ENCODE measurements around the gene SV2C. TPM values are rescaled to one million over a fixed set of nuclear protein-coding genes. Genes with fewer than 3 reads are reported as not detected.

Gene SV2C
- total and polyA plus RNA-seq, 2 donors from 2014 or later, result 0.13 TPM; not detected in 1

GRCh38 chr5:76187386-76187785, 104.2 kb downstream of the SV2C start:
- no peak for TF ChIP-seq CTCF (IDR thresholded peaks at IDR 0.05; ENCODE audit: borderline replicate concordance, extremely low read depth, insufficient read depth)
- intact Hi-C loops (cut with DNase I), result no loop called here

GRCh38 chr5:76190356-76190755, 107.2 kb downstream of the SV2C start:
- Histone ChIP-seq H3K36me3 (ENCODE audit: control insufficient read depth in 2 of 3, insufficient read depth in 3 of 3, low read length in 3 of 3) (no peaks in the 10 kb centered on the region), H3K4me1 (ENCODE audit: control insufficient read depth in 2 of 3, insufficient read depth in 2 of 3, low read depth in 1 of 3, low read length in 3 of 3) (no peaks in the 10 kb centered on the region), H3K27me3 (ENCODE audit: control insufficient read depth, insufficient read depth, low read length) (no peaks in the 10 kb centered on the region), H3K27ac (ENCODE audit: low read depth in 2 of 2, low read length in 2 of 2) (no peak overlapping the region), H3K9me3 (ENCODE audit: control insufficient read depth in 2 of 3, insufficient read depth in 1 of 3, low read length in 3 of 3) (no peaks in the 10 kb centered on the region), H3K9ac (ENCODE audit: low read length in 3 of 3) (no peak overlapping the region), H3K4me3 (ENCODE audit: low read length in 3 of 3) (no peak overlapping the region)
- no peak for FAIRE-seq
- no peak for DNase-seq
- TF ChIP-seq CTCF (IDR thresholded peaks at IDR 0.05; ENCODE audit: borderline replicate concordance, extremely low read depth, insufficient read depth), result no peak
- intact Hi-C loops (cut with DNase I), result no loop called here

More at GRCh38 chr5:76187386-76187785, 104.2 kb downstream of the SV2C start:
- DNase-seq (no peak), FAIRE-seq (no peak)
- no peak overlapping the region for H3K9ac ChIP-seq (ENCODE audit: low read length in 3 of 3)
- no peaks in the 10 kb centered on the region for H3K36me3 ChIP-seq (ENCODE audit: control insufficient read depth in 2 of 3, insufficient read depth in 3 of 3, low read length in 3 of 3)
- H3K4me1 ChIP-seq (ENCODE audit: control insufficient read depth in 2 of 3, insufficient read depth in 2 of 3, low read depth in 1 of 3, low read length in 3 of 3), result no peaks in the 10 kb centered on the region
- no peaks in the 10 kb centered on the region for H3K9me3 ChIP-seq (ENCODE audit: control insufficient read depth in 2 of 3, insufficient read depth in 1 of 3, low read length in 3 of 3)
- H3K27me3 ChIP-seq (ENCODE audit: control insufficient read depth, insufficient read depth, low read length), result no peaks in the 10 kb centered on the region
- H3K27ac ChIP-seq (ENCODE audit: low read depth in 2 of 2, low read length in 2 of 2), result no peak overlapping the region
- no peak overlapping the region for H3K4me3 ChIP-seq (ENCODE audit: low read length in 3 of 3)

- intact Hi-C loops (cut with DNase I), result no loop called here
- Histone ChIP-seq H3K27me3 (ENCODE audit: control insufficient read depth, insufficient read depth, low read length) (no peaks in the 10 kb centered on the region), H3K27ac (ENCODE audit: low read depth in 2 of 2, low read length in 2 of 2) (no peak overlapping the region), H3K4me3 (ENCODE audit: low read length in 3 of 3) (no peak overlapping the region), H3K4me1 (ENCODE audit: control insufficient read depth in 2 of 3, insufficient read depth in 2 of 3, low read depth in 1 of 3, low read length in 3 of 3) (no peaks in the 10 kb centered on the region), H3K36me3 (ENCODE audit: control insufficient read depth in 2 of 3, insufficient read depth in 3 of 3, low read length in 3 of 3) (no peaks in the 10 kb centered on the region), H3K9me3 (ENCODE audit: control insufficient read depth in 2 of 3, insufficient read depth in 1 of 3, low read length in 3 of 3) (no peaks in the 10 kb centered on the region), H3K9ac (ENCODE audit: low read length in 3 of 3) (no peak overlapping the region)
- no peak for TF ChIP-seq CTCF (IDR thresholded peaks at IDR 0.05; ENCODE audit: borderline replicate concordance, extremely low read depth, insufficient read depth)
- FAIRE-seq, result no peak
- DNase-seq, result no peak
Measured at GRCh38 chr5:76192837-76193236, 109.7 kb downstream of the SV2C start.

GRCh38 chr5:76193635-76194034, 110.5 kb downstream of the SV2C start:
- FAIRE-seq (no peak), DNase-seq (no peak)
- H3K4me1 ChIP-seq (ENCODE audit: control insufficient read depth in 2 of 3, insufficient read depth in 2 of 3, low read depth in 1 of 3, low read length in 3 of 3), result no peaks in the 10 kb centered on the region
- no peaks in the 10 kb centered on the region for H3K36me3 ChIP-seq (ENCODE audit: control insufficient read depth in 2 of 3, insufficient read depth in 3 of 3, low read length in 3 of 3)
- H3K9me3 ChIP-seq (ENCODE audit: control insufficient read depth in 2 of 3, insufficient read depth in 1 of 3, low read length in 3 of 3), result no peaks in the 10 kb centered on the region
- TF ChIP-seq CTCF (IDR thresholded peaks at IDR 0.05; ENCODE audit: borderline replicate concordance, extremely low read depth, insufficient read depth), result no peak
- no peak overlapping the region for H3K27ac ChIP-seq (ENCODE audit: low read depth in 2 of 2, low read length in 2 of 2)
- no peaks in the 10 kb centered on the region for H3K27me3 ChIP-seq (ENCODE audit: control insufficient read depth, insufficient read depth, low read length)
- no peak overlapping the region for H3K9ac ChIP-seq (ENCODE audit: low read length in 3 of 3)
- intact Hi-C loops (cut with DNase I), result no loop called here
- H3K4me3 ChIP-seq (ENCODE audit: low read length in 3 of 3), result no peak overlapping the region

All from kidney (tissue), 14 donors.